HG03342 (cell line): Measurements from ENCODE around the gene LHX4.

Experiments used
- ATAC-seq: cut with Tn5 transposase; IDR thresholded peaks from one replicate; pipeline ENCODE4 v1.9.1; 2021; ENCODE audit warnings: mild to moderate bottlenecking, moderate library complexity; ENCODE audit not compliant: unreplicated experiment

Gene LHX4

DNA sequence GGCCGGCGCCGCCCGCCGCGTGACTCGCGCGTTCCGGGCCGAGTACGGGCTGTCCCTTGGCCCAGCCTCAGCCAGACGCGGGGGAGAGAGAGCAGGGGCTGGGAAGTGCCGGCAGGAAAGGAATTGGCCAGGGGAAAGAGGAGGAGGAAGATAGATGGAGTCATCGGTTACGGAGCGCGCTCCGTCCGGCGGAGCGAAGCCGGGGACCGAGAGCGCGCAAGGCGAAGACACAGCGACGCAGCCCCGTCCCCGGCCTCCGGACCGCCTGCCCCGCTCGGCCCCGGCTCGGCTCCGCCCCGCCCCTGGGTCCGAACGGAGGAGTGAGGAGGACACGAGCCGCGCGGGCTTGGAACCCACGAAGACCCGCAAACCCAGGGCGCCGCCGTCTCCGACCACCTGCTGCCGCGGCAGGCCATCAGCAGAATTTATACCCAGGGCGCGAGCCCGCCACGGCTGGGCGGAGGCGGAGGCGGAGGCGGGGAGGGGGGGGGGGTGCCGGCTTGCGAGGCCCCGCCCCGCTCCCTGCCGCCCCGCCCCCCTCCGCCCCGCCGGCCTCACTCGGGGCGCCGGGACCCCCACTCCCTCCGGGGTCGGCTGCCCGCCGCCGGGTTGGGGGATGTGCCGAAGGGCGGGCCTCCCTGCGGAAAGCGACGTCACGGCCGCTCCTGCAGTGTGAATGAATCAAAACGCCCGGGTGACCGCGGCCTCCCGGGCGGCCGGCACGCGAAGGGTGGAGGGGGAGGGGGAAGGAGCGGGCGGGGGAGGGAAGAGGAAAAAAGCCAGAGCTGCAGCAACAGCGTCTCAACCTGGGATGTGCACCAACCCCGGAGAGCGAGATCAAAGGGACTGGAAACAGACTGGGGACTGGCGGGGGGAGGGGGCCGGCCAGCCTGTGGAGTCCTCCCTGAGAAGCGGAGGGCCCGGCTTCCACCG is at the start of gene LHX4:
Gene LHX4, plus strand, starts transcription at position 782 of the 933 bp plus-strand sequence. CDS start 266 bp downstream, outside the sequence.
- no peak for ATAC-seq

- ATAC-seq, result no peak
Measured at GRCh38 chr1:180181048-180181447, 49.0 kb upstream of the LHX4 start.

DNA sequence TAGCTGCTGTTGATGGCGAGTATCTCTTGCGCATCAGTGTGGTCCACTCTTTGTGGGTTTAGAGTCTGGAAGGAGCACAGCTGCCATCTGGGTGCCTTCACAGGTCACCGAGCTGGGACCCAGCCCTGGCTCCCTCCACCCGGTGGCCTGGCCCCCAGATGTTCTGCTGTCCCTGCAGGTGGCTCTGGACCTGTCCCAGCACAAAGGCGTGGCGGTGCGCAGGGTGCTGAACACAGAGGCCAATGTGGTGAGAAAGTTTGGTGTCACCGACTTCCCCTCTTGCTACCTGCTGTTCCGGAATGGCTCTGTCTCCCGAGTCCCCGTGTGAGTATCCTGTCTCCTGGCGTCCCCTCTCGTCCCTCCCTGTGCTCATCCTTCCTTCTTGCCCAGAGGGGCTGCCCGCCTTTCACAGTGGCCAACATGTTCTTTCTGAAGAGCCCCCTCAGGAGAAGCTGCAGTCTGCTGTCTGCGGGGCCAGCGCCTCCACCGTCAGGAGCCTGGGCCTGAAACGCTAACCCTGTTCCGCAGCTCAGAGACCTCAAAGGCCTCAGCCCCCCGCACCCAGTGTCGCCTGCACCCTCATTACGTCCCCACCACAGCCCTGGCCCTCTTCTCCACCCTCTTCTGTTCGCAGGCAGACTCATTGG is 47.9 kb upstream of the LHX4 start:
- ATAC-seq, result no peak

DNA sequence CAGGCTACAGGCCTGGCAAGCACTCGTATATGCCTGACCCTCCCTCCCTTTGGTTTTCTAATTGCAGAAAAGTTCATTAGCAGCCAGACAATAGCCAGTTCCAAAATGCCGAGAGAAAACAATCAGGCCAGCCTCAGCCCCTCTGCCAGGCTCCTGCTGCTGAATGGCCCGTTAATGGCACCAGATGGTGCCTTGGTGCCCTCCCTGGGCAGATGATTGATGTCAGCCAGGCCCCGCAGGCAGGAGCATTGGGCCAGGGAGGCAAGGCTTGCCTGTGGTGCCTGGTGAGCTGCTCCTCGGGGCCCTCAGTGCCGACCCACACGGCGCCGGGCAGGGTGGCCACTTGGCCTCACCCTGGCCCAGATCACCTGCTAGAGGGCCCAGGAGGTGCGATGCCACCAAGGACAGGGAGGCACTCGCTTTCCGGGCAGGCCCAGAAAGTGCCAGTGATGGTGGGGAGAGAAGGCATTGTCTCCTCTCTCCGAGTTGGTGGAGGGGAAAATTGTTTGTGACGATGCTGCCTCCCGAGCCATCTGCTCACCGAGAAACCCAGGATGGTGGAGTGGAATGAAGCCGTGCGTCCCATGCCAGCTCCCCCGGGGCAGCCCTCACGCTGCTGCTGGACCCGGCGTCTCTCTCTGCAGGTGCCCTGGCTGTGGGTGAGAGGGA is 47.3 kb upstream of the LHX4 start:
- ATAC-seq, result no peak

DNA sequence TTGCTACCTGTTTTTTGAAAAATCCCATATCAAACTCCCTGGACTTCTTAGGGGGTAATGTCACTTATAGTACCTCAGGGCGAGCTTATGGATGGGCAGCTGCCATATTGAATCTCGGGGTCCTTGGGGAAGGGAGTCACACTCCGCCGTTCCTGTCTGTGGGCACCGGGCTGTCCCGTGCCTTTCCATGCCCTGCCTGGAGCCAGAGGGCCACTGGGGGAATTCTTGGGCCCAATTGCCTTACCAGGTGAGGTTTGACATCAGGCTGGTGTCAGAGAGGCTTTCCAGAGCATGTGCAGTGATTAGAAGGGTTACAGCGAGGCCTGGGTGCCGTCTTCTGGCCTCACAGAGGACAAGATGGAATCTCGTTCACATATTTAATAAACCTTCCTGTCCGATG is 46.6 kb upstream of the LHX4 start:
- ATAC-seq, result no peak

DNA sequence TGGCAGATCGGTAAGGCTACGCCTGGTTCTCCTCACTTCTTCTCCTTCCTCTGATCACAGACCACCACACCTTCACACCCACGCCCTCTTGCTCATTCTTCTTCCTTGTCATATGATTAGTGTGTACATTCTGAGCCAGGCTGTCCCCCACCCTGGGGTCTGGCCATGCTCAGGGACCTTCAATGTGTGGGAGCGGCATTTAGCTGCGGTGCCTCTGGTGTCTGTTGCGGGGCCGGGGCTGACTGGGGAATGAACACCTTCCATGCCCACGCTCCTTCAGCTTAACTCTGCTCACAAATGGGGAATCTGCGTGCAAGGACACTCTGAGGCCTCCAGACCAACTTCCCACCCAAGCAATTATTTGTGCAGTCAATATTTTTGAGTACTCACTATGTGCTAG is 46.0 kb upstream of the LHX4 start:
- ATAC-seq, result no peak

- no peak for ATAC-seq
Measured at GRCh38 chr1:180185281-180185680, 44.8 kb upstream of the LHX4 start.

DNA sequence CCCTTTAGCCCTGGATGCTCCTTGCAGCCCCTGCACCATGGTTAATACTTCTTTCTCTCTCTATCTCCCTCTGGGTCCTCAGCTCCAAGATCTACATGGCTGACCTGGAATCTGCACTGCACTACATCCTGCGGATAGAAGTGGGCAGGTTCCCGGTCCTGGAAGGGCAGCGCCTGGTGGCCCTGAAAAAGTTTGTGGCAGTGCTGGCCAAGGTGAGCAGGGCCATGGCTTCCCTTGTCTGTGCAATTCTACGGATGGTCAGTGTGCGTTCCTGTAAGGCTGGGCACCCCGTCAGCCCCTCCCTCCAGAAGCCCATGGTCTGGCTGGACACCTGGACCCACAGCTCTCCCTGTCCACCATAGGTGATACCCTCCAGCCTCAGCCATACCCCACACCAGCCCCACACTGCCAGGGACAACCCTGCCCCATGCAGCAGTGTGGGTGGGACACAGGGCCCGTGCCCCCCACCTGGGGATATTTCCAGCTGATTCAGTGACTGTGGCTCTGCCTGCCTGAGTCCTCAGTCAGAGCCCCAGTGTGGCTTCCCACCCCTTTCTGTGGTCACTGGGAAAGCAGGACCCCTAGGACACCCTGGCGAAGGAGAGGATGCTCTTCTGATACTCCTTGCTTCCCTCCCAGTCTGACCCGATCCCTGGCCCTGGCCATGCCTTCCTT is 44.0 kb upstream of the LHX4 start:
- no peak for ATAC-seq

DNA sequence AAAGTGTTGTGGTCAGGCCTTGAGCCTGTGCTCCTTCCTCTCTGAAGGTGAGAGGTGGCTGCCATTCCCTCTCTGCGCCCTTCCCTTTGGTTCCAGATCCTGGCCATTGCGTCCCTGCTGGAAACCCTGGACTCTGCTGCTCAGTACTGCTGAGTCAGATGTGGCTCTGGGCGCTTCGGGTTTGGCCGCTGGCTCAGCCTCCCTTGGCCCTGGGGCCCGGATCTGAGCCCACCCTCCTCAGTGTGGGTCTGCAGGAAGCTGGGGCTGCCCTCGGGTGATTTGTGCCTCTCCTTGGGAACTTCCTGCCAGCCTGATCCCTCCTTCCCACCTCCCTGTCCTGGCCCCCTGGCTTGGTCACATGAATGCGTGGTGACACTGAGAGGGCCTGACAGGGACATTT is 43.2 kb upstream of the LHX4 start:
- ATAC-seq, result no peak

- ATAC-seq, result no peak
Measured at GRCh38 chr1:180187626-180188025, 42.4 kb upstream of the LHX4 start.

- no peak for ATAC-seq
Measured at GRCh38 chr1:180188091-180188506, 42.0 kb upstream of the LHX4 start.

GRCh38 chr1:180188684-180189175 is 41.3 kb upstream of the LHX4 start:
- ATAC-seq, result no peak

DNA sequence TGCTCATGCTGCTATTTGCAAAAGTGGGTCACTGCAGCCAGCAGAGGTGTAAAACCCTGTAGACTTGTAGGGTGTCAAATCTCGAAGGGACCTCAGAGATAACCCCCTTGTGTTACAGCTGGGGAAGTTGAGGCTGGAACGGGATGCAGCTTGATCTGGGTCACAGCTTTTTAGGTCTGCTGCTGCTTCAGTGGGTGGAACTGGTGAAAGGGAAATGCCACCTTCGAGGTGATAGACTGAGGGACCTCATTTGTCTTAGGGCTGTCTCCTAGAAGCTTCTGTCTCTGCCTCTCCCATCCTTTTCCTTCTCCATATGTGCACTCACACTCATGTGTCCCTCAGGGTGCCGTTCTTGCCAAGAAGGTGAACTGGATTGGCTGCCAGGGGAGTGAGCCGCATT is 40.0 kb upstream of the LHX4 start:
- ATAC-seq, result no peak

DNA sequence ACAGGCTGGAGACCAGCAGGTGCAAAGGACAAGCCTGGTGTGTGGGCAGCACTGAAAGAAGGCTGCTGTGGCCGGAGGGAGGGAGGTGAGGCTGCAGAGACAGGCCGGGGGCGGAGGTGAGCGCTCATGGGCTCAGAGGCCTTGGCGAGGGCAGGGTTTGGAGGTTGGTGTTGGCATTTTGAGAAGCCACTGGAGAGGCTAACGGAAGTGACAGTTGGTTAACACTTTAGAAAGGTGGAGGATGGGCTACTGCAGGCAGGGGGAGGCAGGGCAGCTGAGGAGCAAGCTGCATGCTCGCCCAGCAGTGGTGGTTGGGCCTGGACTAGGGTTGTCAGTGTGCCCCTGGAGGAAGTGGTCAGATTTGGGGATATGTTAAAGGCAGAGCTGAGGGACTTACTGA is 37.9 kb upstream of the LHX4 start:
- no peak for ATAC-seq

- ATAC-seq, result no peak
Measured at GRCh38 chr1:180193141-180194047, 36.7 kb upstream of the LHX4 start.

DNA sequence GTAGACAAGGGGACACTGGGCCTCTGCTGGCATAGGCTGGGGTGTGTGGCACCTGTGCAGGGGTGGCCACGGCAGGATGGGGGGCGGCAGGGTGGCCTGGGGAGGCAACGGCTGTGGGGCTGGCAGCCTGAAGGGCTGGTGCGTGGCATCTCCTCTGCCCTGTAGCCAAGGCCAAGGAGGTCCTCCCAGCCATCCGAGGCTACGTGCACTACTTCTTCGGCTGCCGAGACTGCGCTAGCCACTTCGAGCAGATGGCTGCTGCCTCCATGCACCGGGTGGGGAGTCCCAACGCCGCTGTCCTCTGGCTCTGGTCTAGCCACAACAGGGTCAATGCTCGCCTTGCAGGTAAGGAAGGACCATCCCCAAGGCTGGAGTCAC is 36.0 kb upstream of the LHX4 start:
- no peak for ATAC-seq

GRCh38 chr1:180194546-180195207 is 35.4 kb upstream of the LHX4 start:
- no peak for ATAC-seq

DNA sequence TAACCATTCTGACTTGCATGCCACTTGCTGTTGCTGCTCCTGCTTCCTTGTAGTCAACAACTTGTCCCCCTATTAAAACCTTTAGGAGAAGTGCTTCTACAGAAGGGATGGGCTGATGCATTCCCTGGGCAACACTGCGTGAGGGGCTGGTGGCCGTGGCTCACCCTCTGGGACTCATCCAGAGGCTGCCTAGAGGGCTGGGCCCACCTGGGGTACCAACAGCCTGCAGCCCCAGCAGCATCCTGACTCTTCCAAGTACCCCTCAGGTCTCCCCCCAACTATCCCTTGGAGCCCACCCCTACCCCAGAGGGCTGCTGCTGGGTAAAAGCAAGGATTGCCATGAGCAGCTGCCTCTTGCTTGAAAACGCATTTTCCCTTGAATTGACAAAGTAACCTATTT is 34.7 kb upstream of the LHX4 start:
- no peak for ATAC-seq

GRCh38 chr1:180195916-180196315 is 34.1 kb upstream of the LHX4 start:
- ATAC-seq, result no peak
